Activated naive CD4-positive, alpha-beta T cell treated with anti-CD3 and anti-CD28 coated beads, Interleukin-2, amount 50 U/mL, for 24 hours (primary cell): ENCODE results near the gene PRR23E.

Source experiments
- H3K27ac Mint-ChIP-seq: one replicate; pipeline ENCODE4 v1.8.0; 2021; ENCODE audit warnings: mild to moderate bottlenecking, mixed read lengths
- H3K27me3 Mint-ChIP-seq: one replicate; pipeline ENCODE4 v1.8.0; 2021; ENCODE audit warnings: mixed read lengths
- H3K36me3 Mint-ChIP-seq: one replicate; pipeline ENCODE4 v1.8.0; 2021; ENCODE audit warnings: mixed read lengths
- H3K4me1 Mint-ChIP-seq: one replicate; pipeline ENCODE4 v1.8.0; 2021; ENCODE audit warnings: mixed read lengths
- H3K4me3 Mint-ChIP-seq: one replicate; pipeline ENCODE4 v1.8.0; 2021; ENCODE audit warnings: mild to moderate bottlenecking, mixed read lengths
- H3K9me3 Mint-ChIP-seq: one replicate; pipeline ENCODE4 v1.8.0; 2021; ENCODE audit warnings: mixed read lengths

PRR23E gene

DNA sequence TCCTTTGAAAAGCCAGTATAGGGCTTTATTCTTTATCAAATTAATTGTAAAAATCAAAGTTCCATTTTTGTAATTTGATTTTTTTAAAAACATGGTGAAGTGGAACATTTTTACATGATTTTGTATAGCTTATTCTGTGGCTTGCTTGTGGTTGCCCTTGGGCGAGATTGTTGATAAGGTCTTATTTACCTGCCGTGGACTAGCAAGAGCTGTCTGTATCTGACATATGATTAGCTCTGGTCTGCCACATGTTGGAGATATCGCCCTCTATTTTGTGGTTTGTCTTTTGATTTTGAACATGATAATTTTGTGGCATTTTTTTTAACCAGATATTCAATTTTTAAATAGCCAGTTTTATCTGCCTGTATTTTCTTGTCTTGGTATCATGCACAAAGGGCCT lies 844 bp downstream of the PRR23E start:
- peaks cover 4% of the 10 kb centered on the region for H3K9me3 Mint-ChIP-seq
- H3K27me3 Mint-ChIP-seq, result peaks cover 3% of the 10 kb centered on the region
- no peak overlapping the region for H3K4me3 Mint-ChIP-seq
- no peak overlapping the region for H3K27ac Mint-ChIP-seq
- no peaks in the 10 kb centered on the region for H3K4me1 Mint-ChIP-seq
- no peaks in the 10 kb centered on the region for H3K36me3 Mint-ChIP-seq

DNA sequence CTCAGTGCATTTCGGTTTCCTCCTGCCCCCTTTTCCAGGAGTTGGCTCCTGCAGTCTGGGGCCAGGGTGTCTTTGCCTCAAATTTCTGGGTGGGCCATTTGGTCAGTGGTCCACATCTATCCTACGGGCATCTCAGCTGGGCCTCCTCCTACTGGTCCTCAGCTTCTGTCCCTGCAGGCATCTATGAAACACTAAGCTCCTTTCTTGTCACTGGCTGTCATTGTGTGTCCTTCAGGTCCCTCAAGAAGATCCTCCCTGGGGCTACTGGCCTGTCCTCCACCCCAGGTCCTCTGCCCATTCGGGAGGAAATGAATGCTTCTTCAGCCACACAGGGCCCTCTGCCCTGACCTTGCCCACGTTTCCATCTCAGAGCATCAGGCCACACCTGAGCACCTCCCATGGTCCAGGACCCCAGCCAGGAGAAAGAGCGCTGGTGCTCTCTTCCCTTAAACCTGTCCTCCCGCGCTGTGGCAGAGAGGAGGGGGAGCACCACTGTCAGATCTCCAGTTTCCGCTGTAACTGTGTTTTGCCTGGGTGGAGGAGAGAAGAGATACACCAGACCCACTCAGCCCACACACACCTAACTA lies 1.8 kb downstream of the PRR23E start:
- no peaks in the 10 kb centered on the region for H3K9me3 Mint-ChIP-seq
- no peaks in the 10 kb centered on the region for H3K36me3 Mint-ChIP-seq
- H3K27me3 Mint-ChIP-seq, result peaks cover 3% of the 10 kb centered on the region
- no peaks in the 10 kb centered on the region for H3K4me1 Mint-ChIP-seq
- H3K4me3 Mint-ChIP-seq, result no peak overlapping the region
- H3K27ac Mint-ChIP-seq, result no peak overlapping the region

DNA sequence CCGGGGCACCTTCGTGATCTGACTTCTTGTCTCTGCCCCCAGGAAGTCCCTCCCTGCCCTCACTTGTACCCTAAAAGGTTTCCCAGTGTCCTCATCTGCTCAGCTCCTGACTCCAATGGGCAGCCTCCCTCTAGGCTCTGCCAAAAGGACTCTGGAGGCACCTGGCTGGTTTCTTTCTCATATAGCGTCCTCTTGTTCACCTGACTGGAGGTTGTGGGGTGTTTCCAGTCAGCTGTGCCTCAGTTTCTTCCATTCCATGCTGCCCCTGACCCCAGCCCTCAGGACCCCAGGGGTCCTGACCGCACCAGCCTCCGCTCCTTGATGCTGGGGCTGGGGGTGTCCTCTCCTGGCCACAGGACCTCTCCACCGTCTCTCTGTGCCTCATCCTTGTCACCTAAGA lies 2.5 kb downstream of the PRR23E start:
- peaks cover 3% of the 10 kb centered on the region for H3K27me3 Mint-ChIP-seq
- no peaks in the 10 kb centered on the region for H3K4me1 Mint-ChIP-seq
- no peaks in the 10 kb centered on the region for H3K36me3 Mint-ChIP-seq
- H3K4me3 Mint-ChIP-seq, result no peak overlapping the region
- no peak overlapping the region for H3K27ac Mint-ChIP-seq
- H3K9me3 Mint-ChIP-seq, result no peaks in the 10 kb centered on the region

DNA sequence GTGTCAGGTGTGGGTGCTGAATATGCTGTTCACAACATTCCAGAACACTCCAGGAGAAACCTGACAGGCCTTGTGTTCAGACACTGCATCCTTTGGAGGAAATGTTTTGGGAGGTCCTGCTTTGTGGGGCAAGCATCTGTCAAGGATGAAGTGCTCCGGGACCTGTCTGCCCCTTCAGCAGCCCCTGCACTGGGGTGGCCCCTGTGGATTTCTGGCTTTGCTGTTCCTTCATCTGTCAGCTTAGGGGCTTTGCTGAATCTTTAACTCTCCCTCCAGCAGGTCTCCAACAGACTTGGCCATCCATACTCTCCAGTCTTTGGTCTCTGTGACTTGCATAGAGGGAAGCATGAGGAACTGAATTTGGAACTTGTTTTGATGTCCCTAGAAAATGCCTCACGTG lies 3.1 kb downstream of the PRR23E start:
- Mint-ChIP-seq H3K27me3 (peaks cover 6% of the 10 kb centered on the region), H3K36me3 (no peaks in the 10 kb centered on the region), H3K27ac (no peak overlapping the region), H3K4me3 (no peak overlapping the region), H3K4me1 (no peaks in the 10 kb centered on the region), H3K9me3 (no peaks in the 10 kb centered on the region)

DNA sequence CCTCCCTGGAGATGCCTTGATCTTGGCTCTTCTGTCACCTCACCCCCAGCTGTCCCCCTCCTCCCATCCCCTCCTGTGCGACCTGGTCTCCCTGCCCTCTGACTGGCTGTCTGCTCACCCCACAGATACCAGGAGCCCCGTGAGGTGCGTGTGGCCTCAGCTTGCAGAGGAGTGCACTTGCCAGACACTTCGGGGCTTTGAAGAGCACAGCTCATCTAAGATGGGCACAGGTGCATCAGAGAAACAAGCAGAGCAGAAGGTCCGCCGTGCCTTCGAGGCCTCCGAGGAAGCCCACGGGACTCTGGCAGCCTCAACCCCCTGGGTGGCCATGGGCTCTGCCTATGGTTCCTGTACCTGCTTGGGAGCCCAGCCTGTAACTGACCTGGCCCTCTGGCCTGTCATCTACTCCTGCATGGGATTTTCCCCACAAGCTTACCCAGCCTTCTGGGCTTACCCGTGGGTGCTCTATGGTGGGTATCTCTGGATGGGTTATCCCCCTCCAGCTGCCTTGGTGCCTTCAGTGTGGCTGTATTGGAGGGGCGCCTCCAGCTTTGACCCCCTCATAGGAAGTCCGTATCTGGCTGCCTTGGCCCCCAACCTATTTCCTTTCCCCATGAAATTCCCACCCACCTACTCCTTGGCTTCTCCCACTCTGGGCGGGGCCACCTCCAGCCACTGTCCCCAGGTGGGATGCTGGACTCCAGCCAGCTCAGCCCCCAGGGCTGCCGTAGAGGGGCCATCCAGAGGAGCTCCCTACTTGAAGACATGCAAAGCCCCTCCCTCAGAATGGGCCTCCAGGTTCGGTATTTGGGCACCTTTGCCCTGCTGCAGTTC lies 3.8 kb downstream of the PRR23E start:
- no peak overlapping the region for H3K27ac Mint-ChIP-seq
- H3K4me3 Mint-ChIP-seq, result no peak overlapping the region
- peaks cover 6% of the 10 kb centered on the region for H3K27me3 Mint-ChIP-seq
- no peaks in the 10 kb centered on the region for H3K4me1 Mint-ChIP-seq
- no peaks in the 10 kb centered on the region for H3K9me3 Mint-ChIP-seq
- no peaks in the 10 kb centered on the region for H3K36me3 Mint-ChIP-seq

DNA sequence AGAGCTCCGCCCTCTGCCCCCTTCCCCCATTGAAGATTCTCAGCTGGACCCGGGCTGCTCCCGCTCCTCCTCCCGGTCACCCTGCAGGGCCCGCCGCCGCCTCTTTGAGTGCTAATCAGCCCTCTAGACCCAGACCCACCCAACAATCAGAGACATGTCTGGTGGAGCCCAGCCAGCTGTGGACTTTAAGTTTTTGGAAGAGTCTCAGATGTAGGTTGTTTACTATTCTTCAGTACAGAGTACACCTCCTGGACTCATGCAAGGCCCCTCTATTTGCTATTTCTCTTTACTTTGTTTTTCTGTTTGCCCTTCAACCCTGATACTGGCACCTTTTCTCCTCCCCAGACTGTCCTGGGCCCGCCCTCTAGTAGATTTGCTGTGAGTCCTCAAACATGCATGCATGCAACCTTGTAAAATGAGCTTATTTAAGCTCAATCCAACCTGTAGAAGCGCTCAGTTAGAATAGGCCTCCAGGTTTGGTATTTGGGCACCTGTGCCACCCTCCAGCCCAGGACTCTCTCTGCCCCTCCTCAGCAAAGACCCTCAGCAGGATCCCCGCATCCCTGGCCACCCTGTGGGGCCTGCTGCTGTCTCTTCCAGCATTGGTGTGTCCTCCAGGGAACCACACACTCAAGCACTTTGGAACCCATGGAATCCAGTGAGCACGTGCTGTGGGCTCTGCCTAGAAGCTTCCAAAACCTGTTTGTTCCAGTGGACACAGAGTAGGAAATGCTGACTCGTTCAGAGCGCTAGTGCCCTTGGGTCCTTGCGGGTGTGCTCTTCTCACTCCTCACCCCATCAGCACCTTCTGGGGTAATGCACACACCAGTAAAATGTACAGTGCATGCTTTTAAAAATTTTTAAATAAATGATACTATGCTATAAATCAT lies 4.6 kb downstream of the PRR23E start:
- Mint-ChIP-seq H3K27ac (no peak overlapping the region), H3K4me1 (no peaks in the 10 kb centered on the region), H3K27me3 (peaks cover 6% of the 10 kb centered on the region), H3K36me3 (no peaks in the 10 kb centered on the region), H3K4me3 (no peak overlapping the region), H3K9me3 (peaks cover 3% of the 10 kb centered on the region)

DNA sequence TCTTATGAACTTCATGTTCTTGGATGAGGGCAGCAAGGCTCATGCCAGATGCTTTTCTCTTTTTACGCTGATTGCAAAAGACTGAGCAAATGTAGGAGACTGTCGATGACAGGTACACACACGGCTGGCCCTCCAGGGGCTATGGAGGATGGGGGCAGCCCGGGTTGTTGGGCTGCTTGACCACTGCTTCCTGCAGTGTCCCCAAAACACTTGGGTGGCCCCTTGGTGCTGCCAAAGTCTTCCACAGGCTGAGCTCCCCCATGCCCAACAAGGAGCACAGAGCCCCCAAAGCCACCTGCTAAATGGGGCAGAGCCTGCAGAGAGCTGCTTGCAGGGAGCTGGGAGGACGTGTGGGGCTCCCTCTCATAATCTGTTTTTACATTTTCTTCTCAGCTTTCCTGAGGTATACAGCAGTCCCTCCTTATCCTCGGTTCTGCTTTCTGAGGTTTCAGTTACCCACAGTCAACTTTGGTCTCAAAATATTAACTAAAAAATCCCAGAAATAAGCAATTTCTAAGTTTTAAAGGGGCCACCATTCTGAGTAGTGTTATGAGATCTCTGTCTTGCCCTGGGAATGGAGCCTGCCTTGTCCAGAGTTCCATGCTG lies 7.3 kb downstream of the PRR23E start:
- peaks cover 6% of the 10 kb centered on the region for H3K27me3 Mint-ChIP-seq
- no peak overlapping the region for H3K27ac Mint-ChIP-seq
- peaks cover 8% of the 10 kb centered on the region for H3K9me3 Mint-ChIP-seq
- no peaks in the 10 kb centered on the region for H3K4me1 Mint-ChIP-seq
- H3K36me3 Mint-ChIP-seq, result no peaks in the 10 kb centered on the region
- H3K4me3 Mint-ChIP-seq, result no peak overlapping the region

DNA sequence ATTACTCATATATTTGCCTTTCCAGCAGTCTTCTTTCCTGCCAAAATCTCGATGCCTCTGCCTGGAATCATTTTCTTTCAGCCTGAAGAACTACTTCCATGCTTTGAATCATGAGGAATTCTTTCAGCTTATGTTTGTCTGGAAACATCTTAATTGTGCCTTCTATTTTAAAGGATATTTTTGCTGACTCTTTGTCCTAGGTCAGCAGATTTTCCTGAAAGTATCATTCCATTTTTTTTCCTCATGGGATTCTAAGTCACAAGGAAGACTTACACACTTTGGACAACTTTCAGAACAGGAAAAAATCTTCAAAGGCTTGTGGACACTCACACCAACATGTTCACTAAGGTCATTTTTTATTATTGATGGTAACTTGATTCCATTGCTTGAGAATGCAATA lies 10.1 kb downstream of the PRR23E start:
- H3K4me3 Mint-ChIP-seq, result no peak overlapping the region
- H3K27me3 Mint-ChIP-seq, result peaks cover 5% of the 10 kb centered on the region
- no peaks in the 10 kb centered on the region for H3K36me3 Mint-ChIP-seq
- H3K4me1 Mint-ChIP-seq, result no peaks in the 10 kb centered on the region
- peaks cover 8% of the 10 kb centered on the region for H3K9me3 Mint-ChIP-seq
- no peak overlapping the region for H3K27ac Mint-ChIP-seq

DNA sequence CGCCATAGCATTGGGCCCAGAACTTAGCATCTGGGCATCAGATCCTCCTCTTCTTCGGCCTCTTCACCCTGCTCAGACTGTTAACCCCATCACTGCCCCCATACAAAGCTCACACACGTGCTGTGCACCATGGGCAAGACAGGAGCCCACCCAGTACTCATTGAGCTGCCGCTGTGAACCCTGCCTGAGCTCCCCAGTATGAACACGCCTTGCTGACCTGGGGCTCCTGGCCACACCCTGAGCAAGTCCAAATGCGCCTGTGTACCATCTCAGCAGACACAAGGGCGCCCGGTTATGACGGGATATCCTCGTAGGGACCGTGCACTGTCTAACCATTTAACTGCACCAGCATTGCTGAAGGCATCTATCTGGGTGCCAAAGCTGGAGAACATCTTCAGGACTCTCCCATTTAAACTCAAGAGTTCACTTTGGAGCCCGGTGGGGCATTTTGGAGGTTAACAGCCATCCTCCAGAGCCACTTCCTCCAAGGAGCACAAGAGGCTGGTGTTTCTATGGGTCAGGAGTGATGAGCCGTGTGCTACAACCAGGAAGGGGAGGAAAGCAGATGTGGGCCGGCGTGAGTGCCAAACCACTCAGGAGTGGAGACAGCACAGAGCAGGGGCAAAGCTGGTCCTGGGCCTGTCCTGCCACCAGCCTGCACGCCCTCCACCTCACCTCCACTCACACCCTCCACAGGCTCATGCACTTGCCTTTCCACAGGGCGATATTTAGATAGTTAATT lies 12.1 kb downstream of the PRR23E start:
- Mint-ChIP-seq H3K4me3 (no peak overlapping the region), H3K27me3 (peaks cover 4% of the 10 kb centered on the region), H3K36me3 (no peaks in the 10 kb centered on the region), H3K4me1 (no peaks in the 10 kb centered on the region), H3K27ac (no peak overlapping the region), H3K9me3 (peaks cover 8% of the 10 kb centered on the region)

DNA sequence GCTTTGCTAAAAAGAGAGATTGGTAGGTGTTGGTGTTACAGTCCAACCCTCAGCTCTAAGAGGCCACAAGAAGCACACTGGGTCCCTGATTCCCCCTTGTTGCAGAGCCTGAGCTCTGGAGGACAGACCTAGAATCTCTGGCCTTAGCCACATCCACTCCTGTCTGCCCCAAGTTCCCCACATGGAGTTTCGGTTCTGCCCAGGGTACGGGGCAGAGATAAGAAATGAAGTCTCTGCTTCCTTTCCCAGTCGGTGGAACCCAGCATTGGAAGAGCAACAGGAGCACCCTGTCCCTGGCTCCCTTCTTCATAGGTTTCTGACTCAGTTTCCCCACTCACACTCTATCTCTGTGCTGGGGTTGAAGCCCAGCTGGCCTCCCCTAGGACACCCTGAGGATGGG lies 13.2 kb downstream of the PRR23E start:
- Mint-ChIP-seq H3K27me3 (peaks cover 1% of the 10 kb centered on the region), H3K9me3 (peaks cover 8% of the 10 kb centered on the region), H3K27ac (no peak overlapping the region), H3K36me3 (no peaks in the 10 kb centered on the region), H3K4me1 (no peaks in the 10 kb centered on the region), H3K4me3 (no peak overlapping the region)

DNA sequence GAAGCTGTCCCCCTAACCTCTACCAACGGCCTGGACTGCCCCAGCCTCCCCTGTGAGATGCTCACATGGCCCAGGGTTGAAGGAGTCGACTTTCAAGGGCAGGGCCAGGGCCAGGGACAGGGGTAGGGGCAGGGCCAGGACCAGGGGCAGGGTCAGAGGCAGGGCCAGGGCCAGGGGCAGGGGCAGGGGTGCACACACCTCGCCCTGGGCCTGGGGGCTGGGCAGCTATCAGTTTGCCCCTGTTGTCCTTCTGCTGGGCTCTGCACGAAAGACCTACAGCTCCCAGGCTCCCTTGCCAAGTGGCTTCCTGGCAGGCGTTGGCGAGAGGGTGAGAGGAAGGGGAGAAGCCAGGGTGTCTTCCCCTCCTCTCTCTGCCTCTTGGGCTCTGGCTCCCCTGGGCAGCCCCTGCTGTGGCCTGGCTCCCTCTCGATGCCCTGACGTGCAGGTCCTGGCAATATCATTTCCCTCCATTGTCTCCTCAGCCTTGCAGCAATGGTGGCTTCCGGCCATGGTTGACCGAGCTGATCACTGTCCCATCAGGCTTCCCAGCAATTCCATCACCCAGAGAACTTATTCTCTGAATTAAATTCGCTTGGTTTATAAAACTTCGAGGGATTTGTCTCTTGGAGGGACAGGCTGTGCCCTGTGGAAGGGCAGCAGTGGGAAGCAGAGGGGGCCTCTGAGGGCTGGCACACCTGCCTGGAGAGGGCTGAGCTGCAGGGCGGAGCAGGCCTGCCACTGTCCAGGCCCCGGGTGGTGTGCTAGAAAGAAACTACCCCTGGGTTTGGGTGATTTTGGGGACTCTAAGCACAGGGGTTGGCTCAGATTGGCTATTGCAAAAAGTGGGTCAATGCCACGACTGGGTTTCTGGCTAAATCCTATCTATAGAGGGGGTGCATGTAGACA lies 13.9 kb downstream of the PRR23E start:
- peaks cover 8% of the 10 kb centered on the region for H3K9me3 Mint-ChIP-seq
- H3K4me3 Mint-ChIP-seq, result no peak overlapping the region
- H3K27ac Mint-ChIP-seq, result no peak overlapping the region
- H3K36me3 Mint-ChIP-seq, result no peaks in the 10 kb centered on the region
- peaks cover 1% of the 10 kb centered on the region for H3K27me3 Mint-ChIP-seq
- no peaks in the 10 kb centered on the region for H3K4me1 Mint-ChIP-seq

DNA sequence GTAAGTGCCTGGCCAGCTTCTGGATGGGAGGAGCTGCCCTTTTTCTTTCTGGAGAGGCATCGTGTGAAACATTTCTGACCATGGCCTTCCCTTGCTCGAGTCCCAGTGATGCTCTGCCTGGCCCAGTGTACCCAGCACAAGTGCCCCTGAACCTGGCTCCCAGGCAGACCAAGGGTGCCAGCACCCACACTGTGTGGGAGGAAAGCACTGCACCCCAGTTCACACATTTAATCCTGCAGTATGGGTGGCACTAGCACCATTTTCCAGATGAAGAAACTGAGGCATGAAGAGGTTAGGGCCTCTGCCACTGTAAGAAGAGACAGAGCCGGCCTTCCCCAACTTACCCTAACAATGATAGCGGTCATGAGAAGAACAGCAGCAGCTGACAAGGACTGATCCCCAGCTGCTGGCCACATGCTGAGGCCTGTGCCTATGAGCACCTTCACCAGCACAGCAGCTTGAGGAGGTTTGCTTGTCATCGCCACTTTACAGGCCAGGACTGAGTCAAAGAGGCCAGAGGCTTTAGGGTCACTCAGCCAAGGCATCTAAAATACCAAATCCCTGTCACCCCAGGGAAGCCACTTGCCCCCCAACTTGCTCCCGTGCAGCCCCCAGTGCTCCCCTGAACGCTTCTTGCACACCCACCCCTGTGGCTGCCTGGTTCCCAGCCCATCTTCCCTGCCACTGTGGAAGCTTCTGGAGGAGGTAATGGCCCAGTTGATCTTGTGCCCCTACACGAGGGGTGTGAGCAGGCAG lies 15.0 kb downstream of the PRR23E start:
- H3K27ac Mint-ChIP-seq, result no peak overlapping the region
- no peak overlapping the region for H3K4me3 Mint-ChIP-seq
- no peaks in the 10 kb centered on the region for H3K36me3 Mint-ChIP-seq
- no peaks in the 10 kb centered on the region for H3K4me1 Mint-ChIP-seq
- peaks cover 1% of the 10 kb centered on the region for H3K9me3 Mint-ChIP-seq
- H3K27me3 Mint-ChIP-seq, result peaks cover 3% of the 10 kb centered on the region

DNA sequence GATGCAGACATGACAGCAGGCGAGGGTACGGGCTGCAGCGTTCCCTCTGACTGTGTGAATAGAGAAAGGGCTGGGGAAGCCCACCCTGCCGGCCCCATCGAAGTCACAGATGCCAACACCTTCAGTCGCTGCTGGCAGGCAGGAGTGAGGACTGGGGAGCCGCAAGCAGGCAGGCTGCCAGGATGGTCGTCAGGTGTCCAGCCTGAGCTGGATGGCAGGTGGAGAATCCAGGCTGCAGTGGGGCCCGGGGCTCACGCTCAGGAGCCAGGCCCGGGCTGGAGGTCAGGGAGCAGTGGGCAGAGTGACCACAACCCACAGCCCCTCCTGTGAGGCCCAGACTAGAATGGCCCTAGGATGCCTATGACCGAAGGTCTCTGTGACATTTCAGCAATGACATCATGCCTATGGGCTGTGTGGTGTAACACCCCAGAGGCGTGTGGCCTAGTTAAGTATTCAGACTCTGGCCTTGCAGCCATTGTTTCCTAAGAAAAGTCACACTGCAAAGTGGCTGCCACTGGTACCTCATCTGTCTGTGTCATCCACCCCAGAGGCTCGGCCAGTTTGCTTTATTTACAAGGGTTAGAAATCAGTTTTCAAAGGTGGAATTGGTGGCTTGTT lies 15.7 kb downstream of the PRR23E start:
- peaks cover 3% of the 10 kb centered on the region for H3K27me3 Mint-ChIP-seq
- no peak overlapping the region for H3K4me3 Mint-ChIP-seq

More for the DNA sequence above, 15.7 kb downstream of the PRR23E start:
- H3K4me1 Mint-ChIP-seq, result no peaks in the 10 kb centered on the region
- no peaks in the 10 kb centered on the region for H3K36me3 Mint-ChIP-seq
- no peak overlapping the region for H3K27ac Mint-ChIP-seq
- H3K9me3 Mint-ChIP-seq, result no peaks in the 10 kb centered on the region
